ENCODE measurements around the gene ARIH2. TPM values are rescaled to one million over a fixed set of nuclear protein-coding genes. Genes with fewer than 3 reads are reported as not detected.
"Not testable (repeated sequence)": the region's sequence is repeated elsewhere in the genome, so short reads cannot be mapped to it uniquely, and the experiment has no call there.

Gene ARIH2
- total and polyA plus RNA-seq, 7 donors = 33.0 to 165 (median 94.9) TPM

GRCh38 chr3:49005998-49006397 lies 87.4 kb downstream of the ARIH2 start:
- peak overlapping the region in 2 of 4 donors; percentile 70 to 88 for H3K4me3 ChIP-seq
- intact Hi-C loops (cut with DNase I) = loop anchor here (2.0 kb wide), 1 partner anchor 15 kb away; the partner anchor contains the start of gene P4HTM
- no peaks in the 10 kb centered on the region for H3K27me3 ChIP-seq
- H3K36me3 ChIP-seq = peaks cover 0 to 3% (median 0%) of the 10 kb centered on the region in 4 donors
- H3K4me1 ChIP-seq = peaks cover 0 to 27% (median 18%) of the 10 kb centered on the region in 4 donors
- no peaks in the 10 kb centered on the region for H3K9me3 ChIP-seq
- peak; percentile 68 for DNase-seq
- peak overlapping the region; percentile 87 to 99 (median 94) for H3K27ac ChIP-seq
- WGBS, 2 donors = 97 to 98% methylated on average over 5 of the region's 5 CpGs
- TF ChIP-seq POLR2A (IDR thresholded peaks at IDR 0.05) (no peak), CTCF (IDR thresholded peaks at IDR 0.05) (no peak), EP300 (IDR thresholded peaks at IDR 0.05) (no peak), POLR2AphosphoS5 (IDR thresholded peaks at IDR 0.05) (no peak)

GRCh38 chr3:49006408-49007067 lies 87.9 kb downstream of the ARIH2 start:
- H3K27me3 ChIP-seq = no peaks in the 10 kb centered on the region
- H3K4me3 ChIP-seq = peak overlapping the region; percentile 55 to 88 (median 64)
- H3K4me1 ChIP-seq = peaks cover 0 to 27% (median 18%) of the 10 kb centered on the region in 4 donors
- peak in 1 of 4 donors; percentile 2 for TF ChIP-seq POLR2AphosphoS5 (IDR thresholded peaks at IDR 0.05)
- TF ChIP-seq POLR2A (IDR thresholded peaks at IDR 0.05) = no peak
- TF ChIP-seq EP300 (IDR thresholded peaks at IDR 0.05) = peak in 1 of 4 donors; percentile 22
- 2% methylated on average over 32 of the region's 32 CpGs for WGBS, 2 donors
- H3K27ac ChIP-seq = peak overlapping the region; percentile 87 to 99 (median 94)
- no peaks in the 10 kb centered on the region for H3K9me3 ChIP-seq
- DNase-seq = peak; percentile 85
- intact Hi-C loops (cut with DNase I) = loop anchor here (2.0 kb wide), 1 partner anchor 16 kb away; the partner anchor contains the start of gene P4HTM
- H3K36me3 ChIP-seq = peaks cover 0 to 7% (median 0%) of the 10 kb centered on the region in 4 donors

- 0% methylated on average over 65 of the region's 65 CpGs for WGBS, 2 donors
- peak within 1 kb of the TSS; percentile 55 to 88 (median 64) for H3K4me3 ChIP-seq
- peak; percentile 99 for DNase-seq
- TF ChIP-seq CTCF (IDR thresholded peaks at IDR 0.05) (peak; percentile 5 to 41 (median 34)), POLR2A (IDR thresholded peaks at IDR 0.05) (peak; percentile 60 to 64), EP300 (IDR thresholded peaks at IDR 0.05) (no peak), POLR2AphosphoS5 (IDR thresholded peaks at IDR 0.05) (peak; percentile 80 to 92 (median 84))
- H3K4me1 ChIP-seq = peaks cover 0 to 34% (median 22%) of the 10 kb centered on the region in 4 donors
- peak within 1 kb of the TSS; percentile 87 to 99 (median 94) for H3K27ac ChIP-seq
- no peaks in the 10 kb centered on the region for H3K9me3 ChIP-seq
- intact Hi-C loops (cut with DNase I) = loop anchor here (2.0 kb wide), 1 partner anchor 16 kb away; the partner anchor contains the start of gene P4HTM
- H3K36me3 ChIP-seq = peaks cover 0 to 14% (median under 1%) of the 10 kb centered on the region in 4 donors
- no peaks in the 10 kb centered on the region for H3K27me3 ChIP-seq
Observed at GRCh38 chr3:49007068-49007770, 88.6 kb downstream of the ARIH2 start, which contains the start of gene WDR6. TSS of gene WDR6 (plus strand) at chr3:49007391. CDS start at chr3:49007432, 41 bp downstream.

- peak overlapping the region; percentile 87 to 99 (median 94) for H3K27ac ChIP-seq
- H3K36me3 ChIP-seq = peaks cover 0 to 22% (median 4%) of the 10 kb centered on the region in 4 donors
- WGBS, 2 donors = 14 to 16% methylated on average over 41 of the region's 41 CpGs
- no peaks in the 10 kb centered on the region for H3K9me3 ChIP-seq
- peak overlapping the region; percentile 55 to 88 (median 64) for H3K4me3 ChIP-seq
- TF ChIP-seq POLR2AphosphoS5 (IDR thresholded peaks at IDR 0.05) = peak in 1 of 4 donors; percentile 4
- no peak for TF ChIP-seq POLR2A (IDR thresholded peaks at IDR 0.05)
- no peak for TF ChIP-seq CTCF (IDR thresholded peaks at IDR 0.05)
- no peak for TF ChIP-seq EP300 (IDR thresholded peaks at IDR 0.05)
- intact Hi-C loops (cut with DNase I) = loop anchor here (2.0 kb wide), 1 partner anchor 17 kb away; the partner anchor contains the start of gene P4HTM
- peaks cover 0 to 41% (median 28%) of the 10 kb centered on the region in 4 donors for H3K4me1 ChIP-seq
- peak; percentile 97 for DNase-seq
- H3K27me3 ChIP-seq = no peaks in the 10 kb centered on the region
Observed at GRCh38 chr3:49007771-49008528, 89.3 kb downstream of the ARIH2 start.

GRCh38 chr3:49008627-49009026 lies 90.0 kb downstream of the ARIH2 start:
- H3K27me3 ChIP-seq; DNase-seq; intact Hi-C loops (cut with DNase I); H3K9me3 ChIP-seq: not testable (repeated sequence)
- H3K4me3 ChIP-seq = peak overlapping the region in 2 of 4 donors; percentile 55 to 70
- WGBS, 2 donors = 91% methylated on average over 5 of the region's 5 CpGs
- peaks cover 0 to 45% (median 31%) of the 10 kb centered on the region in 4 donors for H3K4me1 ChIP-seq
- peak overlapping the region; percentile 87 to 99 (median 94) for H3K27ac ChIP-seq
- peaks cover 0 to 28% (median 6%) of the 10 kb centered on the region in 4 donors for H3K36me3 ChIP-seq
